A673 (cell line): ENCODE measurements around the gene LRRC2.

Source experiments
- CTCF ChIP-seq: fragments of 300-800, 200-600 bp; sonication (generic); conservative IDR thresholded peaks from 2 replicates; pipeline ENCODE4 v1.5.1; 2017; ENCODE audit warnings: low read depth, mild to moderate bottlenecking, antibody characterized with exemption, low read length, moderate library complexity, mixed read lengths
- EZH2 ChIP-seq: fragments of 200-600 bp; sonication (generic); IDR thresholded peaks from 2 replicates; pipeline ENCODE4 v1.6.1; 2017; ENCODE audit warnings: borderline replicate concordance, low read depth, mild to moderate bottlenecking, mixed read lengths, antibody characterized with exemption, low read length; ENCODE audit not compliant: poor library complexity, severe bottlenecking

- no peak for TF ChIP-seq CTCF
- TF ChIP-seq EZH2 = no peak
These were observed 18.7 kb upstream of the LRRC2 start for GRCh38 chr3:46584598-46585467.
